ENCODE data around the gene THRB.

DNA sequence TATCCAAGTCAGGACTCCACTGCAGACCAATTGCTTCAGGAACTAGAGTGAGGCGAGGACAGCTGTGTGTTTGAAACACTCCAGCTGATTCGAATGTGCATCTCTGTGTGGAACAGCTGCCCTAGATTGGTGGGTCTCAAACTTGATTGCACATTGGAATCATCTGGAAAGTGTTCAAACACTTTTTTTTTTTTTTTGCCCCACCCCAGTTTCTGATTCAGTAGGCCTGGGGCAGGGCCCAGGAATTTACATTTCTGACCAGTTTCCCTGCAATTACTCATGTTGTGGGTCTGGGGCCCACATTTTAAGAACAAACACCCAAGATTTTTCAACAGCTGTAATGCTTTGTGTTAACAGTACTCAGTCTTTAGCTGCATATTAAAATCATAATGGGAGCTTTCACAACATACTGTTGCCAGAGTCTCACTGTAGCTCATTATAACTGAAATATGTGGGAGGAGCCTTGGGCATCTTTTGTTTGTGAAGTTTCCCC, 392.9 kb downstream of the THRB start:
- TF ChIP-seq CTCF (IDR thresholded peaks at IDR 0.05) (no peak), POLR2A (IDR thresholded peaks at IDR 0.05) (no peak), POLR2AphosphoS5 (IDR thresholded peaks at IDR 0.05) (no peak)
